Measurements from ENCODE around the gene FAM210A. TPM values are rescaled to one million over a fixed set of nuclear protein-coding genes. Genes with fewer than 3 reads are reported as not detected.

The FAM210A gene
- total RNA-seq, 4 donors from 2014 or later: 13.8 to 31.5 (median 20.4) TPM

GRCh38 chr18:13621886-13622619, 104.3 kb downstream of the FAM210A start:
- intact Hi-C loops (cut with DNase I; ENCODE audit: low total_unique reads): no loop called here
- Histone ChIP-seq H3K27me3 (no peaks in the 10 kb centered on the region), H3K4me1 (no peaks in the 10 kb centered on the region), H3K27ac (no peak overlapping the region), H3K9me3 (no peaks in the 10 kb centered on the region), H3K4me3 (no peak overlapping the region), H3K36me3 (no peaks in the 10 kb centered on the region)
- DNase-seq: no peak
- TF ChIP-seq POLR2A (IDR thresholded peaks at IDR 0.05) (no peak), CTCF (IDR thresholded peaks at IDR 0.05) (no peak)

GRCh38 chr18:13621446-13621849, 104.9 kb downstream of the FAM210A start:
- no peak for DNase-seq
- H3K4me1 ChIP-seq: no peaks in the 10 kb centered on the region
- no peaks in the 10 kb centered on the region for H3K27me3 ChIP-seq
- H3K36me3 ChIP-seq: no peaks in the 10 kb centered on the region
- H3K9me3 ChIP-seq: no peaks in the 10 kb centered on the region
- no peak overlapping the region for H3K27ac ChIP-seq
- TF ChIP-seq CTCF (IDR thresholded peaks at IDR 0.05) (no peak), POLR2A (IDR thresholded peaks at IDR 0.05) (no peak)
- intact Hi-C loops (cut with DNase I; ENCODE audit: low total_unique reads): no loop called here
- H3K4me3 ChIP-seq: no peak overlapping the region

- TF ChIP-seq CTCF (IDR thresholded peaks at IDR 0.05) (no peak), POLR2A (IDR thresholded peaks at IDR 0.05) (no peak)
- Histone ChIP-seq H3K27me3 (no peaks in the 10 kb centered on the region), H3K9me3 (no peaks in the 10 kb centered on the region), H3K36me3 (no peaks in the 10 kb centered on the region), H3K4me1 (no peaks in the 10 kb centered on the region), H3K4me3 (no peak overlapping the region), H3K27ac (no peak overlapping the region)
- intact Hi-C loops (cut with DNase I; ENCODE audit: low total_unique reads): no loop called here
- no peak for DNase-seq
Measured at GRCh38 chr18:13620818-13621445, 105.4 kb downstream of the FAM210A start.

- Histone ChIP-seq H3K9me3 (no peaks in the 10 kb centered on the region), H3K4me3 (no peak overlapping the region), H3K27ac (no peak overlapping the region), H3K4me1 (no peaks in the 10 kb centered on the region), H3K27me3 (no peaks in the 10 kb centered on the region), H3K36me3 (no peaks in the 10 kb centered on the region)
- DNase-seq: no peak
- TF ChIP-seq POLR2A (IDR thresholded peaks at IDR 0.05) (no peak), CTCF (IDR thresholded peaks at IDR 0.05) (no peak)
- intact Hi-C loops (cut with DNase I; ENCODE audit: low total_unique reads): no loop called here
Measured at GRCh38 chr18:13620206-13620672, 106.1 kb downstream of the FAM210A start.

- Histone ChIP-seq H3K4me1 (no peaks in the 10 kb centered on the region), H3K27me3 (no peaks in the 10 kb centered on the region), H3K4me3 (no peak overlapping the region), H3K36me3 (no peaks in the 10 kb centered on the region), H3K27ac (no peak overlapping the region), H3K9me3 (no peaks in the 10 kb centered on the region)
- intact Hi-C loops (cut with DNase I; ENCODE audit: low total_unique reads): no loop called here
- TF ChIP-seq POLR2A (IDR thresholded peaks at IDR 0.05): no peak
- no peak for TF ChIP-seq CTCF (IDR thresholded peaks at IDR 0.05)
- DNase-seq: no peak
Measured at GRCh38 chr18:13619505-13620205, 106.7 kb downstream of the FAM210A start.

Measured in uterus (tissue), 4 donors.